Measurements from ENCODE around the gene TMEM8B.

GRCh38 chr9:35867538-35867937, 38.5 kb downstream of the TMEM8B start:
- TF ChIP-seq CTCF (conservative IDR thresholded peaks at IDR 0.05) = no peak
- TF ChIP-seq EZH2 (IDR thresholded peaks at IDR 0.05; ENCODE audit: low read depth) = no peak
